CD8-positive, alpha-beta memory T cell (primary cell): ENCODE results near the gene SLC15A4. TPM values are rescaled to one million over a fixed set of nuclear protein-coding genes. Genes with fewer than 3 reads are reported as not detected.

Experiments
- CTCF ChIA-PET: fragments of 350-600 bp; sonication (Branson Sonifier 250); formaldehyde crosslinking; loops from one replicate; lab custom pipeline; 2021; ENCODE audit warnings: antibody characterized with exemption; lab: Charles Lee
- POLR2A ChIA-PET: fragments of 350-600 bp; sonication (Branson Sonifier 250); formaldehyde crosslinking; loops from one replicate; lab custom pipeline; 2021; ENCODE audit warnings: antibody characterized with exemption; lab: Charles Lee
- DNase-seq, 5 donors: peaks; one replicate each; pipeline versions ENCODE4 v3.0.0 to v3.0.0-alpha.2; 2020 to 2022; ENCODE audit warnings: mixed read lengths in 1 of 5
- H3K27ac ChIP-seq: one replicate; pipeline ENCODE4 v1.7.0; 2013; ENCODE audit warnings: low read depth, mild to moderate bottlenecking, low read length, moderate library complexity
- H3K27me3 ChIP-seq: 2 replicates; pipeline ENCODE4 v1.7.0; 2013; ENCODE audit warnings: low read length, mild to moderate bottlenecking; ENCODE audit not compliant: insufficient read depth, poor library complexity, severe bottlenecking
- H3K36me3 ChIP-seq: 2 replicates; pipeline ENCODE4 v1.7.0; 2013; ENCODE audit warnings: mild to moderate bottlenecking, low read length, moderate library complexity; ENCODE audit not compliant: insufficient read depth
- H3K4me1 ChIP-seq: 2 replicates; pipeline ENCODE4 v1.7.0; 2013; ENCODE audit warnings: mild to moderate bottlenecking, low read length, moderate library complexity; ENCODE audit not compliant: insufficient read depth
- H3K4me3 ChIP-seq: 2 replicates; pipeline ENCODE4 v1.7.0; 2013; ENCODE audit warnings: mild to moderate bottlenecking, low read length
- H3K9me3 ChIP-seq: 2 replicates; pipeline ENCODE4 v1.7.0; 2013; ENCODE audit warnings: mild to moderate bottlenecking, low read length
- H3K27ac Mint-ChIP-seq, 8 donors: one replicate each; pipeline ENCODE4 v1.8.0; 2020 to 2021; ENCODE audit warnings: mixed read lengths in 8 of 8, mild to moderate bottlenecking in 6 of 8, inconsistent platforms in 3 of 8, moderate library complexity in 3 of 8
- H3K27me3 Mint-ChIP-seq, 2 donors: one replicate each; pipeline ENCODE4 v1.8.0; 2020 to 2021; ENCODE audit warnings: mixed read lengths in 2 of 2, mild to moderate bottlenecking in 1 of 2, moderate library complexity in 1 of 2
- H3K36me3 Mint-ChIP-seq, 3 donors: one replicate each; pipeline ENCODE4 v1.8.0; 2020 to 2021; ENCODE audit warnings: mixed read lengths in 3 of 3, inconsistent platforms in 1 of 3, mild to moderate bottlenecking in 1 of 3
- H3K4me1 Mint-ChIP-seq, 3 donors: one replicate each; pipeline ENCODE4 v1.8.0; 2020 to 2021; ENCODE audit warnings: mixed read lengths in 3 of 3, inconsistent platforms in 1 of 3, mild to moderate bottlenecking in 1 of 3
- H3K4me3 Mint-ChIP-seq, 7 donors: one replicate each; pipeline ENCODE4 v1.8.0; 2020 to 2021; ENCODE audit warnings: mixed read lengths in 7 of 7, mild to moderate bottlenecking in 6 of 7, moderate library complexity in 4 of 7, inconsistent platforms in 2 of 7
- H3K9me3 Mint-ChIP-seq, 5 donors: one replicate each; pipeline ENCODE4 v1.8.0; 2020 to 2022; ENCODE audit warnings: mixed read lengths in 5 of 5, mild to moderate bottlenecking in 3 of 5, moderate library complexity in 2 of 5, inconsistent platforms in 1 of 5
- polyA plus RNA-seq: library from polyadenylated mRNA; unstranded; fragments of 300-500 nt; fragmentation: Illumina TruSeq; gene quantifications from one replicate; pipeline ENCODE4 v1.2.3, GENCODE V29; 2021
- total RNA-seq, 2 experiments: library from RNA; stranded (reverse); gene quantifications; one replicate each; pipeline ENCODE4 v1.2.3, GENCODE V29; 2021

The SLC15A4 gene
- total and polyA plus RNA-seq, 3 experiments from 2014 or later, result 16.1 to 21.7 (median 21.0) TPM

DNA sequence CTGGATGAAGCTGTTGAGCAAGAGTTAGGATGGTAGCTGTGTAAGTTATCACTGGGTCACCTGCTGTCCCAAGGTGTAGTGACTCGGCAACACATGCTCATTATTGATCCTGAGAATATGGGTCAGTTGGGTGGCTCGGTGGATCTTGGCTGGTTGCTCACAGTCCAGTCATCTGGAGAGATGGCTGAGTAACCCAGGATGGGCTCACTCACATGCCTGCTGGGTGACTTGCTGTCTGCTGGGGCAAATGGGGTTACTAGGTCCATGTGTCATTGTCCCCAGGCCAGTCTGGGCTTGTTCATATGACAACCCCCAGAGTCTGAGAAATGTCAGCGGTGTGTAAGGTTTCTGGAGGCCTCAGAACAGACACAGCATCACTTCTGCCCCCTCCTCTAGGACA is 69.5 kb downstream of the SLC15A4 start:
- Histone ChIP-seq H3K4me3 (no peak overlapping the region), H3K4me1 (no peaks in the 10 kb centered on the region), H3K27me3 (no peaks in the 10 kb centered on the region), H3K27ac (no peak overlapping the region), H3K9me3 (no peaks in the 10 kb centered on the region), H3K36me3 (no peaks in the 10 kb centered on the region)
- peak overlapping the region in 1 of 8 donors; percentile 48 for H3K27ac Mint-ChIP-seq
- H3K27me3 Mint-ChIP-seq, result peaks cover 3 to 4% of the 10 kb centered on the region in 2 donors
- no peak for DNase-seq
- peaks cover 0 to 3% (median 0%) of the 10 kb centered on the region in 5 donors for H3K9me3 Mint-ChIP-seq
- ChIA-PET CTCF (no interaction called here), POLR2A (no interaction called here)
- no peak overlapping the region for H3K4me3 Mint-ChIP-seq
- H3K36me3 Mint-ChIP-seq, result peaks cover 0 to 9% (median 2%) of the 10 kb centered on the region in 3 donors
- peaks cover 0 to 8% (median 7%) of the 10 kb centered on the region in 3 donors for H3K4me1 Mint-ChIP-seq

DNA sequence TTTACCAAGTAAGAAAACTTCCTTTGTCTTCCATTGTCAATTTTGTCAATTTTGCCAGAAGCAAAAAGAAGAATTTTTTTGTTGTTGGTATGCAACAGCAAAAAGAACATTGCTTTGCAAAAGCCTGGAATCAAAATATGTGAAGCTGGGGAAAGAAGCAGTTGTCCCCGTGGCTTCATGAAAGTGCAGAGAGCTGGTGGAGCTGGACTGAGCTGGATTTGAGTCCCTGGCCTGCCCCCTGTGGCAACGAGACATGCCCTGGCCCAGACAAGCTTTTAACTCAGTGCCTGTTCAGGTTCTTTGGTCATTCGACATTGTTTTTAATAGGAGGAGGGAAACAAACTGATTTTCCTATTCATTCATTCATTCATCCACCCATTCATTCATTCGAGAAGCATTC is 70.3 kb downstream of the SLC15A4 start:
- ChIA-PET CTCF (interaction anchor here (0.6 kb wide), 1 partner anchor 9 kb away, joined by 3 read pairs; no protein-coding TSS in a partner anchor), POLR2A (no interaction called here)
- Mint-ChIP-seq H3K4me1 (peaks cover 0 to 14% (median 10%) of the 10 kb centered on the region in 3 donors), H3K9me3 (peaks cover 0 to 3% (median 0%) of the 10 kb centered on the region in 5 donors), H3K36me3 (peaks cover 0 to 9% (median 2%) of the 10 kb centered on the region in 3 donors), H3K27ac (peak overlapping the region in 1 of 8 donors; percentile 9), H3K27me3 (peaks cover 0 to 3% of the 10 kb centered on the region in 2 donors), H3K4me3 (no peak overlapping the region)
- Histone ChIP-seq H3K4me1 (no peaks in the 10 kb centered on the region), H3K27ac (no peak overlapping the region), H3K36me3 (no peaks in the 10 kb centered on the region), H3K27me3 (no peaks in the 10 kb centered on the region), H3K4me3 (no peak overlapping the region), H3K9me3 (no peaks in the 10 kb centered on the region)
- DNase-seq, result no peak

DNA sequence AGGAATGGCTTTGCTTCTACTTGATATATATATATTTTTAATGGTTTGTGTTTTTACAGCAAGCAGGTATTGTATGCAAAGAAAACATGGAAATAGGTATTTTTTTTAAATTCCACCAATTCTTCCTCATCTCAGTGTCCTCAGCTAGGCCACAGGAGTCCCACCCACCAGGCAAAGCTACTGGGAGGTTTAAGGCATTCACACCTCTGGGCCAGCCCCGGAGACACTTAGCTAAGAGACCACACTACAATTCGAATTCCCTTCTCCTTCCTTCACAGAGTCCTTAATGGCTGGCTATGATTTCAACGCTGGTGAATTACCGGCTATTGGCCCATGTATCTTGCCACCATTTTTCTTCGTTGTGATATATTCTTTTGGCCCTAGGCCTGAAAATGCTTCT is 71.4 kb downstream of the SLC15A4 start:
- no peak overlapping the region for H3K4me3 ChIP-seq
- DNase-seq, result no peak
- Mint-ChIP-seq H3K27ac (peak overlapping the region in 1 of 8 donors; percentile 50), H3K4me1 (peaks cover 10 to 24% (median 18%) of the 10 kb centered on the region in 3 donors), H3K9me3 (peaks cover 0 to 3% (median 0%) of the 10 kb centered on the region in 5 donors), H3K4me3 (no peak overlapping the region), H3K36me3 (peaks cover 0 to 14% (median 2%) of the 10 kb centered on the region in 3 donors), H3K27me3 (peaks cover 0 to 3% of the 10 kb centered on the region in 2 donors)
- no peaks in the 10 kb centered on the region for H3K27me3 ChIP-seq
- H3K9me3 ChIP-seq, result no peaks in the 10 kb centered on the region
- H3K36me3 ChIP-seq, result no peaks in the 10 kb centered on the region
- ChIA-PET POLR2A (no interaction called here), CTCF (no interaction called here)
- H3K27ac ChIP-seq, result no peak overlapping the region
- peaks cover 8% of the 10 kb centered on the region for H3K4me1 ChIP-seq

DNA sequence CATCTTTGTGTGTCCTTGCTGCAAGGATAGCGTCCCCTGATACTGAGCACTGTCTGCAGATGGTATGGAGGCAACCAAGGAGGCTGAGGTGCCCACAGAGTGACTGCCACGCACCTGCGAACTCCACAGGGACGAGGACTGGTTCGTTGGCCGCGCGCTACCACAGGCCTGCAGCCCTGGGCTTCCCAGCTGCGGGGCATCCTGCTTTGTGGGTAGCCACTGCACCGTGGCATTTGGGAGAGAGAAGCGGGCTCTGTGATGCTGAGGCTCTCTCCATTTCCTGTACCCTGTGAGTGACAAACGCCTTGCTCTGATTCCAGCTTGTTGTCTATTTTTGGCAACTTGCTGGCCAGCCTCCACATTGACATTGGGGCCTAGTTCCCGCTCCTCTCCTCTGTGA is 76.3 kb downstream of the SLC15A4 start:
- ChIA-PET CTCF (no interaction called here), POLR2A (no interaction called here)
- Mint-ChIP-seq H3K36me3 (peaks cover 0 to 10% (median 2%) of the 10 kb centered on the region in 3 donors), H3K27me3 (peaks cover 0 to 2% of the 10 kb centered on the region in 2 donors), H3K9me3 (no peaks in the 10 kb centered on the region), H3K27ac (peak overlapping the region in 6 of 8 donors; percentile 52 to 98 (median 92)), H3K4me3 (peak overlapping the region in 2 of 7 donors; percentile 11 to 54), H3K4me1 (peaks cover 55 to 61% (median 57%) of the 10 kb centered on the region in 3 donors)
- no peaks in the 10 kb centered on the region for H3K27me3 ChIP-seq
- no peak overlapping the region for H3K4me3 ChIP-seq
- H3K27ac ChIP-seq, result peak overlapping the region; percentile 8
- no peaks in the 10 kb centered on the region for H3K36me3 ChIP-seq
- no peak for DNase-seq
- no peaks in the 10 kb centered on the region for H3K9me3 ChIP-seq
- H3K4me1 ChIP-seq, result peaks cover 39% of the 10 kb centered on the region

DNA sequence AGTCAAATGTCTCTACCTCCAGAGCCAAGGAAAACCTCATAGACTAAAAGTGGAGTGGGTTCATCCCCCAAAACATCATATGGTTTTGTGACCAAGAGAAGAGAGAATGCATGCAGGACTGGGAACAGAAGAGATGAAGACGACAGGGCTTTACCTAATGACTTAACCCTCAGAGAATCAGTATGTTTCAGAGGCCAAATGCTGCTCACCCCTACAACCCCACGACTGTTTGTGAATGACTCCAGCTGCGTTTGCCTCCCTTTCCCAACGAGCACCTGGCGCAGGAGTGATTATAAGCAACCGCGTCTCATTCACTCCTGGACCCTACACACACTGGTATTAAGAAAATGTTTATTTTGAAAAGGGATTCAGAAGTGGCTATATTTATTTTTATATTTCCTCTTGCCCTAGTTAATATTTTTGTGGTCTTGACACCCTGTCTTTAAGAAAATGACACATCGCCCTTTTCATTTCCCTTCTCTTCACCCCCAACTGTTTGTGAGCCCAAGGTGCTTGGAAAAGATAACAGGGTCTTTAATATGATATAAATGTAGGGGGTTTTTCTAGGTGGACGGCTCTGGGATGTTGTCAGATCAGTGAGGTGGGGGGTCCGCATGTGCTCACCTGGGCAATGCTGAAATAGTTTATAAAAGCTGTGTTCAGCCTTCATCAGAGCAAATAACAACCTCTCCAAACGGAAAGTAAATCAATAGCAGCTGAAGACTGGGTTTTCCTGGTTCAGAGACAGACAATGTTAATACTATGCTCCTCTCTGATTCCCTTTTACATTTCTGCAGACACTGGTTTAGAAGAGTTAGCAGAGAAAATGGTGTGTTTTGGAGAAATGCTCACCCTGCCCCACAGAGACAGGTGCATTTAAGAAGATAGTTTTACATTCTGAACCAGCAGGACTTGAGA is 77.7 kb downstream of the SLC15A4 start:
- no peaks in the 10 kb centered on the region for H3K9me3 Mint-ChIP-seq

DNA sequence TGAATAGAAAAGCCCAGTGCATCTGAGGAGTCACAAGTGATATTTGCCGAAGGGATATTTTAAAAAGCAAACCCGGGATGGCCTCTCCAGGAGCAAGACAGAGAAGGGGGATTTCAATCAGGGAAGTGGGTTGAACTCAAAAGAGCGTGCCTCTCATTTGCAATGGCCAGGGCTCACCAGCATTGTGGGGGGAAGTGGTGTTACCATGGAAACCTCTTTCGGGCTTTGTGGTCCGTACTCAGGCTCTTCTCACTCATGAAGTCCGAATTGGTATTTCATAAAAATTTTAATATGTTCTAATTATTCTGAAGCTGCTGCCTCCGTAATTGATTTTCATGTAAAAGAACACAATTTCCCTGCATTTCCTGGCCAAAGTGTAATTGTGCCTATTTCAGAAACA is 79.8 kb downstream of the SLC15A4 start:
- CTCF ChIA-PET, result interaction anchor here (1.4 kb wide), 1 partner anchor 11 kb away, joined by 3 read pairs; no protein-coding TSS in a partner anchor
- peaks cover 61 to 68% (median 61%) of the 10 kb centered on the region in 3 donors for H3K4me1 Mint-ChIP-seq
- H3K9me3 Mint-ChIP-seq, result peaks cover 5 to 7% (median 7%) of the 10 kb centered on the region in 5 donors
- H3K27ac ChIP-seq, result no peak overlapping the region
- H3K36me3 ChIP-seq, result no peaks in the 10 kb centered on the region
- H3K4me3 ChIP-seq, result no peak overlapping the region
- peak overlapping the region in 5 of 7 donors; percentile 11 to 84 (median 57) for H3K4me3 Mint-ChIP-seq
- peaks cover 39% of the 10 kb centered on the region for H3K4me1 ChIP-seq
- no peaks in the 10 kb centered on the region for H3K27me3 ChIP-seq
- no peaks in the 10 kb centered on the region for H3K9me3 ChIP-seq
- peaks cover 0 to 4% of the 10 kb centered on the region in 2 donors for H3K27me3 Mint-ChIP-seq
- POLR2A ChIA-PET, result no interaction called here
- DNase-seq, result no peak
- H3K36me3 Mint-ChIP-seq, result peaks cover 0 to 22% (median 0%) of the 10 kb centered on the region in 3 donors
- peak overlapping the region; percentile 56 to 97 (median 88) for H3K27ac Mint-ChIP-seq

More for the DNA sequence above, 77.7 kb downstream of the SLC15A4 start:
- peaks cover 0 to 2% of the 10 kb centered on the region in 2 donors for H3K27me3 Mint-ChIP-seq
- peak overlapping the region; percentile 58 to 87 (median 81) for H3K4me3 Mint-ChIP-seq
- Histone ChIP-seq H3K4me3 (no peak overlapping the region), H3K27ac (no peak overlapping the region), H3K9me3 (no peaks in the 10 kb centered on the region), H3K4me1 (peaks cover 39% of the 10 kb centered on the region), H3K27me3 (no peaks in the 10 kb centered on the region), H3K36me3 (no peaks in the 10 kb centered on the region)
- POLR2A ChIA-PET, result interaction anchor here (0.6 kb wide), 1 partner anchor 78 kb away, joined by 3 read pairs; no protein-coding TSS in a partner anchor
- H3K36me3 Mint-ChIP-seq, result peaks cover 0 to 13% (median 2%) of the 10 kb centered on the region in 3 donors
- CTCF ChIA-PET, result interaction anchor here (1.1 to 1.2 kb wide), 3 partner anchors 8 to 84 kb away, joined by 3 read pairs; no protein-coding TSS in a partner anchor
- peaks cover 59 to 66% (median 65%) of the 10 kb centered on the region in 3 donors for H3K4me1 Mint-ChIP-seq
- peak in 1 of 5 donors; percentile 28 for DNase-seq
- peak overlapping the region; percentile 75 to 98 (median 92) for H3K27ac Mint-ChIP-seq
